RWPE1 (cell line): Measurements from ENCODE around the gene HOXB3.

Source experiments
- CTCF ChIA-PET: fragments of 350-600 bp; sonication (Branson Sonifier 250); formaldehyde crosslinking; extraction: SDS; loops from one replicate; lab custom pipeline; 2021; lab: Yijun Ruan, JAX
- POLR2A ChIA-PET: fragments of 400-600 bp; formaldehyde crosslinking; extraction: SDS; loops from one replicate; lab custom pipeline; 2020; ENCODE audit warnings: antibody characterized with exemption; ENCODE audit not compliant: low non-redundant PET; lab: Yijun Ruan, JAX
- DNase-seq: peaks from one replicate; pipeline ENCODE4 v3.0.0; 2012; ENCODE audit warnings: low spot score
- H3K27ac ChIP-seq: fragments of 450-650 bp; 2 replicates; pipeline ENCODE4 v1.5.1; 2017
- TF ChIP-seq, protein P1 (sequence below): fragments of 450-650 bp; conservative IDR thresholded peaks from 2 replicates; pipeline ENCODE4 v1.5.1; 2017; ENCODE audit warnings: low read depth, mild to moderate bottlenecking

Gene HOXB3

DNA sequence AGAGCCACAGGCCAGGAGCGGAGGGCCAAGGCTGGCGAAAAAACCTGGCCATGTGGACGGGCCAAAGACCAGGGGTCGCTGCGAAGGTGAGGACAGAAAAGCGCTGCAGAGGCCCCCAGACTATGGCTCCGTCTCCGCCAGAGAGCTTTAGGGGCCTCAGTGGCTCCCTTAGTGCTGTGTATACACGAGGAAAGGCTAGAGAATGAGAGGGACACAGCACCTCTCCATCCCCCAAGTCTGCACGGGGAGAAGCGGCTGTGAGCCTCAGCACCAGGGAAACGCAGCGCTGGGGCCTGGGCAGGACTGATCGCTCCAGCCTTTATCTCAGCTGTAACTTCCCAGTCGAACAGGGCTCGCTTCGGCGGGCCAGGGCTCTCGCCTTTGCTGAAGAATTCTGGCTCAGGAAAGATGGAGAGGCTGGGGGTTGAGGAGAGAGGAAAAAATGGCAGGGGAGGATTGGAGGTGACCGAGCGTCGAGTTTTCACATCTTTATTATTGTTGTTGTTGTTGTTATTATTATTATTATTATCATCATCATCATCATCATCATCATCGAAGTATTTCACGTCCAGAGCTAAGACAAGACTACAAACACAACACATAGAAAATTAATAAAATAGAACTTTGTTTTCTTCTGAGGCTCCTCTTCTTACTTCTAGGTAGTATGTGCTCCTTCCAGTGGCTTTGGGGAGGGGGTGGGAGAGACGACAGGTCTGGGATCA lies 5.4 kb upstream of the HOXB3 start:
- no peak overlapping the region for H3K27ac ChIP-seq

DNA sequence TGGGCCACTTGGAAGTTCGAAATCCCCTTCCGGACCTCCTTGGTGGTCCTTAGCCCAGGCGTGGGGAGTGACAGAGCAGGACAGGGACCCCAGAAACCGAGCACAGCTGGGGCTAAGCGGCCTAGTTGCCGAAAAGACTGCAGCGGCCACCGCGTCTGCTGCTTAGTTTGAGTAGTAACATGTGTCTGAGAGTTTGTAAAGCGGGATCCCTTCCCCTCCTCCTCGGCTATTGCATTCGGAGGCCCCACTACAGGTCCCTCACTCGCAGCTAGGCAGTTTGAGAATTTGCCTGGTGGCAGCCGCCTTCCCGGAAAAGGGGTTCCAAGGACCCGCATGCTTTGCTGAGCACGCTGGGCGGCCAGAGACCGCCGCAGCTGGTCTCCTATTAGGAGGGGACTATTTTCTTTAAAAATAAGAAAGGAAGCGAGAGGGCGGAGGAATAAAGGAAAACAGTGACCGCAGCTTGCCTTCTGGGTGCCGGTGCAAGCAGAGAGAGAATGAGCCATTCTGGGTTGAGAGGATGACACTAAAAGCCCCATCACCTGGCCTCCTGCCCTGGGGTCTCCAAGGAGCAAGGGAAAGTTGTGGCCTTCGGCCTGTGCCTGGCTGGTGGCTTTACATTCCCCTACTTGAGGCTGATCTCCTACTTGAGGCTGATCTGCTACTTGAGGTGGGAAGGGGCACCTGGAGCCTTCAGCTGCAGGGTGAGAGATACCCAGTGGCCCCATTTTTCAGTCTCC lies 4.7 kb upstream of the HOXB3 start:
- POLR2A ChIA-PET: no interaction called here

More for the DNA sequence above, 5.4 kb upstream of the HOXB3 start:
- no peak for DNase-seq
- ChIA-PET CTCF (no interaction called here), POLR2A (no interaction called here)
- TF ChIP-seq, protein P1, sequence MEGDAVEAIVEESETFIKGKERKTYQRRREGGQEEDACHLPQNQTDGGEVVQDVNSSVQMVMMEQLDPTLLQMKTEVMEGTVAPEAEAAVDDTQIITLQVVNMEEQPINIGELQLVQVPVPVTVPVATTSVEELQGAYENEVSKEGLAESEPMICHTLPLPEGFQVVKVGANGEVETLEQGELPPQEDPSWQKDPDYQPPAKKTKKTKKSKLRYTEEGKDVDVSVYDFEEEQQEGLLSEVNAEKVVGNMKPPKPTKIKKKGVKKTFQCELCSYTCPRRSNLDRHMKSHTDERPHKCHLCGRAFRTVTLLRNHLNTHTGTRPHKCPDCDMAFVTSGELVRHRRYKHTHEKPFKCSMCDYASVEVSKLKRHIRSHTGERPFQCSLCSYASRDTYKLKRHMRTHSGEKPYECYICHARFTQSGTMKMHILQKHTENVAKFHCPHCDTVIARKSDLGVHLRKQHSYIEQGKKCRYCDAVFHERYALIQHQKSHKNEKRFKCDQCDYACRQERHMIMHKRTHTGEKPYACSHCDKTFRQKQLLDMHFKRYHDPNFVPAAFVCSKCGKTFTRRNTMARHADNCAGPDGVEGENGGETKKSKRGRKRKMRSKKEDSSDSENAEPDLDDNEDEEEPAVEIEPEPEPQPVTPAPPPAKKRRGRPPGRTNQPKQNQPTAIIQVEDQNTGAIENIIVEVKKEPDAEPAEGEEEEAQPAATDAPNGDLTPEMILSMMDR: no peak

DNA sequence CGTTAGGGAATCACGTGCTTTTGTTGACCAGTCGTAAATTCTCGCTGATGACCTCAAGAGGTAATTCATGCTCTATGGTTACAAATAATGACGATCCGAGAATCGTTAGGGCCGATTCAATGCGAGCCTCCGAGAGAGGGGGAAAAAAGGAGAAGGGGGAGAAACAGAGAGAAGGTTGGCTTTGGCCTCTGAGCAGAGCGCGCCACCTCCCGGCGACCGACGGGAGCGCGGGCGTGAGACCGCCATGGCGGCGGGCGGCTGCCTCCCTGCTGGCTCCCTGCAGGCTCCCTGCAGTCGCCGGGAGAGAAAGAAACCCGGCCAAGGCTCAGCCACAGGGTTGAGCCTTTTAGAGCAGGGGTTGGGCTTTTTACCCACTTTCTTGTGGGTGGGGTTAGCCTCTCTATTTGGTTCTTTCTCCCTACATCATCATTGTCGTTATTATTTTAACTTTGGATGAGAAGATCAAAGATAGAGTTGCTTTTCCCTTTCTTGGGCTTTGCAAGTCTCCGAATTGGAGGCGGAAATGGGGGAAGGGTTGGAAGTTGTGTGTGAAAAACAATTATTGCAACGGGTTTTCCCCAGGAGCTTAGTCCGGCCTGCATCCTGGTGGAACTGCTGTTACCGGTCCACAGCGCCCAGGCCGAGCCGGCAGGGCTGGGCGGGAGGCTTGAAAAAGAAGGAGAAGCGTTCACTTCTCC lies 3.9 kb upstream of the HOXB3 start:
- CTCF ChIA-PET: interaction anchor here (0.7 kb wide), 1 partner anchor 141 kb away, joined by 3 read pairs; no protein-coding TSS in a partner anchor
- no peak overlapping the region for H3K27ac ChIP-seq
- POLR2A ChIA-PET: no interaction called here
- TF ChIP-seq, protein P1: no peak
- no peak for DNase-seq

More for the DNA sequence above, 4.7 kb upstream of the HOXB3 start:
- TF ChIP-seq, protein P1: no peak
- no peak for DNase-seq
- CTCF ChIA-PET: interaction anchor here (0.7 kb wide), 1 partner anchor 141 kb away, joined by 3 read pairs; no protein-coding TSS in a partner anchor
- no peak overlapping the region for H3K27ac ChIP-seq

DNA sequence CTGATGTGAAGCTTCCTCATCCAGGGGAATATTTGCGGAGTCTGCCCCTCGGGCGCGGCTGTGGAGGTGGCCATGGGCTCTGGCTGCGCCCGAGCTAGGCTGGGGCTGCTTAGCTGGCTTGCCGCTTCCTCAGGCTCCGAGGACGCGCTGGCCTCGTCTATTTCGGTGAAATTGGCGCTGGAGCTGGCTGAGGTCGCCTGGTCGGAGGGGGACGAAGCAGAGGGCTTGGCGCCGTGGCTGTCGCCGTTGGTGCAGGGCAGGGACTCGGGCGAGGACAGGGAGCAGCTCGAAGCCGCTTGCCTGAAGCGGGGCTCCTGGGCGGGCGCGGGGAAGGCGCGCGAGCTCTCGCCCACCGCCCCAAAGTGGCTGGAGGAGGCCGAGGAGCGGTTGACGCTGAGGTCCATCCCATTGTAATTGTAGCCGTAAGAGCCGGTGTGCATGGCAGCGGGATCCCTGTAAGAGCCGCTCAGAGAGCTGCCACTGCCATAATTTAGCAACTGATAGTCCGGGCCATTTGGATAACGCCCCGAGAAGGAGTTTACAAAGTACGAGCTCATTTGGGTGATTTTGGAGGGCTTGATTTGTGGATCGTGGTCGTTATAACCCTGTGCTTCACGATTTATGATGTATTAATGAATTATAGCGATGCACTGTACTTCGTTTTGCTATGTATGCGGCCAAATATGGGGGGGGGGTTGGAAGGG lies 3.2 kb upstream of the HOXB3 start, which contains the start of gene HOXB5:
Gene HOXB5 (minus strand): TSS at position 654 of the 704 bp plus-strand sequence. CDS start 97 bp downstream, at position 557.
- DNase-seq: no peak
- ChIA-PET POLR2A (no interaction called here), CTCF (interaction anchor here (0.7 to 1.4 kb wide), 2 partner anchors 9 to 450 kb away, joined by 3 to 4 read pairs; no protein-coding TSS in a partner anchor)
- TF ChIP-seq, protein P1: no peak
- no peak within 1 kb of the TSS for H3K27ac ChIP-seq

DNA sequence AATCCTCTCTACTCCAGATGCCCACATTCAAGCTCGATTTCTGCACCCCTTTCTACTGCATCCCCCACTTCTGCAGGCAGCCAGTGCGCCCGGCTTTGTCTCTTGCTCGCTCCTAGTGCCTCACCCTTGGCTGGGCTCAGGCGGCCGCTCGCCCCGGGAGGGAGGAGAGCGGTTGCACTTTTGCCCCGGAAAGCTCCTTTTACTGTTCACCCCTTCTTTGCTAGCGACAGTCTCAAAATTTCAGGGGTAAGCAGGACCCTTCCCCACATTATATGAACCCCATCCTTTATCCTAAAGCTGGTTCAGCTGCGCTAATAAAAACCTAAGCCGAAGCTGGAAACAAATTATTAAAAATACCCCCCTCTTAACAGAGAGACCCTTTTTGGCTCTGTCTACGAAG lies 2.5 kb upstream of the HOXB3 start:
- TF ChIP-seq, protein P1: no peak
- ChIA-PET POLR2A (no interaction called here), CTCF (interaction anchor here (0.7 to 1.4 kb wide), 2 partner anchors 10 to 449 kb away, joined by 3 to 4 read pairs; no protein-coding TSS in a partner anchor)
- no peak for DNase-seq
- no peak overlapping the region for H3K27ac ChIP-seq
